ENCODE data around the gene TTYH1. TPM values are rescaled to one million over a fixed set of nuclear protein-coding genes. Genes with fewer than 3 reads are reported as not detected.
A peak's percentile ranks its signal among the peaks of the same experiment; 100 is the strongest.
"Not testable (repeated sequence)": the region's sequence is repeated elsewhere in the genome, so short reads cannot be mapped to it uniquely, and the experiment has no call there.

The TTYH1 gene
- total and polyA plus RNA-seq, 4 donors = 0.05 to 0.46 (median 0.18) TPM; not detected in 1

DNA sequence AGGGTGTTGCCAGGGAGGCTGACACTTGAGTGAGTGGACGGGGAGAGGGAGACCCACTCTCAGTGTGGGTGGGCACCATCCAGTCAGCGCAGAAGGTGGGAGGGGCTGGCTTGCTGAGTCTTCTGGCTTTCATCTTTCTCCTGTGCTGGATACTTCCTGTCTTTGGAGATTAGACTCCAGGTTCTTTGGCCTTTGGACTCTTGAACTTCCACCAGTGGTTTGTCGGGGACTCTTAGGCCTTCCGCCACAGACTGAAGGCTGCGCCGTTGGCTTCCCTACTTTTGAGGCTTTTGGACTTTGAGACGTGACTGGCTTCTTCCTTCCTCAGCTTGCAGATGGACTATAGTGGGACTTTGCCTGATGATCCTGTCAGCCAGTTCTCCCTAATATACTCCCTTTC is 29.5 kb downstream of the TTYH1 start:
- no peak overlapping the region for H3K27ac ChIP-seq (ENCODE audit: low read depth in 1 of 2, low read length in 1 of 2)
- 87 to 91% methylated on average over 7 of the region's 7 CpGs for WGBS, 2 donors
- DNase-seq (no peak), ATAC-seq (ENCODE audit: insufficient read depth, low FRiP score) (no peak)
- H3K9ac ChIP-seq (ENCODE audit: insufficient read depth in 1 of 2, low read length in 2 of 2) = no peak overlapping the region
- H3K36me3 ChIP-seq (ENCODE audit: control insufficient read depth in 4 of 4, insufficient read depth in 4 of 4, low read length in 4 of 4) = peaks cover 0 to 8% (median 7%) of the 10 kb centered on the region in 4 donors
- TF ChIP-seq, protein P1, sequence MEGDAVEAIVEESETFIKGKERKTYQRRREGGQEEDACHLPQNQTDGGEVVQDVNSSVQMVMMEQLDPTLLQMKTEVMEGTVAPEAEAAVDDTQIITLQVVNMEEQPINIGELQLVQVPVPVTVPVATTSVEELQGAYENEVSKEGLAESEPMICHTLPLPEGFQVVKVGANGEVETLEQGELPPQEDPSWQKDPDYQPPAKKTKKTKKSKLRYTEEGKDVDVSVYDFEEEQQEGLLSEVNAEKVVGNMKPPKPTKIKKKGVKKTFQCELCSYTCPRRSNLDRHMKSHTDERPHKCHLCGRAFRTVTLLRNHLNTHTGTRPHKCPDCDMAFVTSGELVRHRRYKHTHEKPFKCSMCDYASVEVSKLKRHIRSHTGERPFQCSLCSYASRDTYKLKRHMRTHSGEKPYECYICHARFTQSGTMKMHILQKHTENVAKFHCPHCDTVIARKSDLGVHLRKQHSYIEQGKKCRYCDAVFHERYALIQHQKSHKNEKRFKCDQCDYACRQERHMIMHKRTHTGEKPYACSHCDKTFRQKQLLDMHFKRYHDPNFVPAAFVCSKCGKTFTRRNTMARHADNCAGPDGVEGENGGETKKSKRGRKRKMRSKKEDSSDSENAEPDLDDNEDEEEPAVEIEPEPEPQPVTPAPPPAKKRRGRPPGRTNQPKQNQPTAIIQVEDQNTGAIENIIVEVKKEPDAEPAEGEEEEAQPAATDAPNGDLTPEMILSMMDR (IDR thresholded peaks at IDR 0.05; ENCODE audit: control extremely low read depth, extremely low read depth) = no peak
- H3K27me3 ChIP-seq (ENCODE audit: control insufficient read depth in 3 of 3, insufficient read depth in 3 of 3, low read length in 2 of 3) = no peaks in the 10 kb centered on the region
- H3K4me1 ChIP-seq (ENCODE audit: control insufficient read depth in 5 of 5, insufficient read depth in 5 of 5, low read length in 5 of 5) = peaks cover 3 to 11% (median 4%) of the 10 kb centered on the region in 5 donors
- no peak overlapping the region for H3K4me3 ChIP-seq
- no peaks in the 10 kb centered on the region for H3K9me3 ChIP-seq (ENCODE audit: control insufficient read depth in 4 of 4, insufficient read depth in 3 of 4, low read length in 3 of 4)

DNA sequence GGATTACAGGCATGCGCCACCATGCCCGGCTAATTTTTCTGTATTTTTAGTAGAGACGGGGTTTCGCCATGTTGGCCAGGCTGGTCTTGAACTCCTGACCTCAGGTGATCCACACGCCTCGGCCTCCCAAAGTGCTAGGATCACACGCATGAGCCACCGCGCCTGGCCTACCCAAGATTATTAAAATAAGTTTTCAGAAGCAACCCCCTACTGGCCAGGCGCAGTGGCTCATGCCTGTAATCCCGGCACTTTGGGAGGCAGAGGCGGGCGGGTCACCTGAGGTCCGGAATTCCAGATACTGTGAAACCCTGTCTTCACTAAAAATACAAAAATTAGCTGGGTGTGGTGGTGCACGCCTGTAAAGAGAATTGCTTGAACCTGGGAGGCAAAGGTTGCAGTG is 31.1 kb downstream of the TTYH1 start:
- H3K27ac ChIP-seq (ENCODE audit: low read depth in 1 of 2, low read length in 1 of 2); ATAC-seq (ENCODE audit: insufficient read depth, low FRiP score); H3K9ac ChIP-seq (ENCODE audit: insufficient read depth in 1 of 2, low read length in 2 of 2); DNase-seq; H3K9me3 ChIP-seq (ENCODE audit: control insufficient read depth in 4 of 4, insufficient read depth in 3 of 4, low read length in 3 of 4); H3K4me3 ChIP-seq; H3K27me3 ChIP-seq (ENCODE audit: control insufficient read depth in 3 of 3, insufficient read depth in 3 of 3, low read length in 2 of 3): not testable (repeated sequence)
- 95% methylated on average over 15 of the region's 15 CpGs for WGBS, 2 donors
- H3K4me1 ChIP-seq (ENCODE audit: control insufficient read depth in 5 of 5, insufficient read depth in 5 of 5, low read length in 5 of 5) = peaks cover 8 to 27% (median 15%) of the 10 kb centered on the region in 5 donors
- peaks cover 0 to 20% (median 9%) of the 10 kb centered on the region in 4 donors for H3K36me3 ChIP-seq (ENCODE audit: control insufficient read depth in 4 of 4, insufficient read depth in 4 of 4, low read length in 4 of 4)

DNA sequence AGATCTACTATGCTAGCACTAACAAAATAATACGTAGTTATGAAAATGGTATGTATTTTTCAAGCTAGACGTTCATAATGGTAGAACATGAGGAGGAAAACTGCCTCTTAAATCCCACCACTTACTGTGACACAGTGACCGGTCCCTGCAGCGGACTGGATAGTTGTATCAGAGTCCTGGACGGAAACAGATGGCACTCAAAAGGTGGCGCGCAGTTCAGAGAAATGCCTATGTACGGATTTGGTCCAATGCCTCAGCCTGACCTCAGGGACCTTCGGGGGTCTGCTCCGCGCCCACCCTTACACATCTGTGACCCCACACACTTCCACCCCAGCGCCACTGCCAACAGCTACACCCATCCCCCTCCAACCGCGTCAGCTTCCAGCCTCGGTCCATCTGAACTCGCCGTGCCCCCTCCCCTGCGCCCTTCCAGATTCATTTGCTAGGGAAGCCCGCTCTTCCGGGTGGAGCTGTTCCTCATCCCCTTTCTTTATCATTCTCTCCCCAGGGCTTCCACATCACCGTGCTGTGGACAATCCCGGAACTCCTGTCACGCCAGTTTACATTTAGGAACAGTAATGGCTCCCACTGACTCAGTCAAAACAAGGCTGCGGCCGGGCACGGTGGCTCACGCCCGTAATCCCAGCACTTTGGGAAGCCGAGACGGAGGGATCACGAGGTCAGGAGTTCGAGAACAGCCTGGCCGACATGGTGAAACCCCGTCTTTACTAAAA is 32.9 kb downstream of the TTYH1 start:
- peaks cover 10 to 28% (median 15%) of the 10 kb centered on the region in 5 donors for H3K4me1 ChIP-seq (ENCODE audit: control insufficient read depth in 5 of 5, insufficient read depth in 5 of 5, low read length in 5 of 5)
- 1% methylated on average over 34 of the region's 34 CpGs for WGBS, 2 donors
- no peaks in the 10 kb centered on the region for H3K27me3 ChIP-seq (ENCODE audit: control insufficient read depth in 3 of 3, insufficient read depth in 3 of 3, low read length in 2 of 3)
- peak overlapping the region; percentile 96 for H3K4me3 ChIP-seq
- ATAC-seq (ENCODE audit: insufficient read depth, low FRiP score) (peak; percentile 13), DNase-seq (peak; percentile 71 to 79 (median 78))
- peaks cover 0 to 37% (median 26%) of the 10 kb centered on the region in 4 donors for H3K36me3 ChIP-seq (ENCODE audit: control insufficient read depth in 4 of 4, insufficient read depth in 4 of 4, low read length in 4 of 4)
- H3K9ac ChIP-seq (ENCODE audit: insufficient read depth in 1 of 2, low read length in 2 of 2) = peak overlapping the region; percentile 74 to 81
- H3K27ac ChIP-seq (ENCODE audit: low read depth in 1 of 2, low read length in 1 of 2) = peak overlapping the region; percentile 97 to 98
- H3K9me3 ChIP-seq (ENCODE audit: control insufficient read depth in 4 of 4, insufficient read depth in 3 of 4, low read length in 3 of 4) = no peaks in the 10 kb centered on the region
- TF ChIP-seq, protein P1 (IDR thresholded peaks at IDR 0.05; ENCODE audit: control extremely low read depth, extremely low read depth) = no peak

DNA sequence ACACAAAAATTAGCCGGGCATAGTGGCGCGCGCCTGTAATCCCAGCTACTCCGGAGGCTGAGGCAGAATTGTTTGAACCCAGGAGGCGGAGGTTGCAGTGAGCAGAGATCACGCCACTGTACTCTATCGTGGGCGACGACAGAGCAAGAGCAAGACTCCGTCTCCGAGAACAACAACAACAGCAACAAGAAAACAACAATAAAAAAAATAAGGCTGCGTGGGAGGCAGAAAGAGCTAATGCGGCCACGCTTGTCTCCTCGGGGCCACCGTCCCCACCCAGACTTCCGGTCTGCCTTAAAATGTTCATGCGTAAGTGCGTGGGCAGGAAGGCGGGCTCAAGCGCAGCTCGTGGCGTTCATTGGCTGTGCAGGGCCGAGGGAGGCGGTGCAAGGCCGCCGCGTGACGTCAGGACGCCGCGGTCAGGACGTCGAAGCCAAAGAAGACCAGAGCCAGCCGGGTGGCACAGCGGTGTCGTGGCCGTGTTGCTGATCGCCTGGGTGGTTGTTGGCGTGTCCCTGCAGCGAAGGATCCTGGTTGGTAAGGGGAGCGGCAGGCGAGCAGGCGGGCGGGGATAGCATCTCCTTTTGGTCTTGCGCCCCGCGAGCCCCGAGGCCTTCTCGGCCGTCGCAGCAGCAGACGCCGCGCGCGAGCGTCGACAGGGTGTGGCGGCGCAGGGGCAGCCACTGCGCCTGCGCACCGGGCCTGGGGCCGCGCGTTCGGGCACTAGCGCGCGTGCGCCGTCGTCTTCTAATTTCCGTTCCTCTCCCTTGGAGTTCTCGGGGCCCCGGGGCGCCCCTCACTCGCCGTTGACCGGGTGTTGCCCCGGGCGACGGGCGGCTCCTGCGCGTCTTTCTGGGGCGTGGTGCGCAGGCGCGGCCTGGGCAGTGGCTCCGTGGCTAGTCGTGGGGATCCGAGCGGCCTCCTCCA is 33.8 kb downstream of the TTYH1 start, which contains the start of gene LENG8:
Gene LENG8 (plus strand): TSS at position 426 of the 927 bp plus-strand sequence. CDS start 2,146 bp downstream, outside the sequence.
- 0 to 1% methylated on average over 84 to 96 of the region's 96 CpGs for WGBS, 2 donors
- ATAC-seq (ENCODE audit: insufficient read depth, low FRiP score) (peak; percentile 92), DNase-seq (peak; percentile 98 to 99 (median 98))
- H3K27me3 ChIP-seq (ENCODE audit: control insufficient read depth in 3 of 3, insufficient read depth in 3 of 3, low read length in 2 of 3) = no peaks in the 10 kb centered on the region
- peak within 1 kb of the TSS; percentile 85 to 94 for H3K9ac ChIP-seq (ENCODE audit: insufficient read depth in 1 of 2, low read length in 2 of 2)
- H3K36me3 ChIP-seq (ENCODE audit: control insufficient read depth in 4 of 4, insufficient read depth in 4 of 4, low read length in 4 of 4) = peaks cover 0 to 45% (median 33%) of the 10 kb centered on the region in 4 donors
- H3K27ac ChIP-seq (ENCODE audit: low read depth in 1 of 2, low read length in 1 of 2) = peak within 1 kb of the TSS; percentile 97 to 98
- TF ChIP-seq, protein P1 (IDR thresholded peaks at IDR 0.05; ENCODE audit: control extremely low read depth, extremely low read depth) = no peak
- peak within 1 kb of the TSS; percentile 96 for H3K4me3 ChIP-seq
- H3K9me3 ChIP-seq (ENCODE audit: control insufficient read depth in 4 of 4, insufficient read depth in 3 of 4, low read length in 3 of 4) = no peaks in the 10 kb centered on the region
- peaks cover 10 to 28% (median 15%) of the 10 kb centered on the region in 5 donors for H3K4me1 ChIP-seq (ENCODE audit: control insufficient read depth in 5 of 5, insufficient read depth in 5 of 5, low read length in 5 of 5)

Data from lung (tissue), 12 donors.